Measurements from ENCODE around the gene SHROOM3. TPM values are rescaled to one million over a fixed set of nuclear protein-coding genes. Genes with fewer than 3 reads are reported as not detected.

SHROOM3 gene
- total and polyA plus RNA-seq, 2 of the 13 experiments (the other 11 are each of a cell fraction or from before 2014, with no cell fraction given) = 0.01 TPM; not detected in 1

DNA sequence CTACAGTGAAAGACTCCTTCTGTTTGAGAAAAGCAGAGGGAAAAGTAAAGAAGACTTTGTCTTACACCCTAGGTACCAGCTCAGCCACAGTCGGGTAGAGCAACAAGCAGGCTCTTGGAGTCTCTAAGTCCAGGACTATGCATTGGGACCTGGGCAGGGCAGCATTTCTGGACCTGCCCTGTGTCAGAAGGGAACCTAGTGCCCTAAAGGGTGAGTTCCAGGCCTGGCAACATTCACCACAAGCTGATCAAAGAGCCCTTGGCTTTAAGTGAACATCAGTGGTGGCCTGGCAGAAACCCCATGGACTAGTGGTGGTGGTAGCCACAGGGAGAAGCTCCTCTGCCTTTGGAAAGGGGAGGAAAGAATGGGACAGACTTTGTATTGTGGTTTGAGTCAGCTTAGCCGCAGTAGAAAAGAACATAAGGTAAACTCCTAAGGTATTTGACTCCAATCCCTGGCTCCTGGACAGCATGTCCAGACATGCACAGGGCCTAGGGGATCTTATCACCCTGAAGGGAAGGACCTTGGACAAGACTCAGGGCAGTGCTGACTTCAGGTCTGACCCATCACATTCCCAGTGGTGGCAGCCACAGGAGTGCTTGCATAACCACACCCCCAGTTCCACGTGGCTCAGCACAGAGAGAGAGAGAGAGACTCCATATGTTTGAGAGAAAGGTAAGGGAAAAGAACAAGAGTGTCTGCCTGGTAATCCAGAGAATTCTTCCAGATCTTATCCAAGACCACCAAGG is 46.7 kb upstream of the SHROOM3 start:
- Histone ChIP-seq H3K27me3 (ENCODE audit: control insufficient read depth in 1 of 2, insufficient read depth in 2 of 2, low read length in 2 of 2) (no peaks in the 10 kb centered on the region), H3K4me2 (ENCODE audit: low read depth, low read length) (peak overlapping the region; percentile 29; the same call in 1 of the 2 replicates), H3K79me2 (ENCODE audit: insufficient read depth, low read length) (no peaks in the 10 kb centered on the region), H3K9me3 (ENCODE audit: low read length) (no peaks in the 10 kb centered on the region; the same call in 1 of the 2 replicates), H2AFZ (ENCODE audit: low read length) (peak overlapping the region; percentile 56), H3K36me3 (replicated peaks in 1 of 2; ENCODE audit: control insufficient read depth in 1 of 2, insufficient read depth in 2 of 2, low read length in 2 of 2) (no peaks in the 10 kb centered on the region), H3K4me1 (ENCODE audit: insufficient read depth, low read length) (peaks cover 20% of the 10 kb centered on the region), H3K27ac (ENCODE audit: extremely low read length, insufficient read depth, low read length) (no peak overlapping the region), H3K4me3 (replicated peaks in 1 of 3; ENCODE audit: insufficient read depth in 1 of 3, low read depth in 2 of 3, low read length in 3 of 3) (no peak overlapping the region), H4K20me1 (ENCODE audit: insufficient read depth, low read length) (no peaks in the 10 kb centered on the region), H3K9ac (ENCODE audit: insufficient read depth, low read depth, low read length) (no peak overlapping the region)
- BruUV-seq (replicated peaks) = TSS peak; percentile 79
- in situ Hi-C loops (cut with HindIII; ENCODE audit: extremely low pct_ligation_motif_present, low pct_unique_long_range_greater_than_20kb) (no loop called here), intact Hi-C loops (cut with micrococcal nuclease; ENCODE audit: unreplicated experiment) (no loop called here)
- FAIRE-seq (no peak), ATAC-seq (peak; percentile 90), DNase-seq (ENCODE audit: low spot score) (peak; percentile 58)
- WGBS (ENCODE audit: low lambda C conversion rate) = 15% methylated on average over 2 of the region's 3 CpGs
- CTCF ChIA-PET (ENCODE audit: low intra/inter-chr PET ratio, low total read pairs) = no interaction called here
- POLR2A ChIA-PET = no interaction called here
- 0 out of 2 replicates have a peak, but pooled peaks have one; percentile 22 for TF ChIP-seq TFDP2 (CRISPR knock-in tag; IDR thresholded peaks at IDR 0.05)
- no peak for TF ChIP-seq ZNF549 (CRISPR knock-in tag; IDR thresholded peaks at IDR 0.05)
- TF ChIP-seq, protein P1, sequence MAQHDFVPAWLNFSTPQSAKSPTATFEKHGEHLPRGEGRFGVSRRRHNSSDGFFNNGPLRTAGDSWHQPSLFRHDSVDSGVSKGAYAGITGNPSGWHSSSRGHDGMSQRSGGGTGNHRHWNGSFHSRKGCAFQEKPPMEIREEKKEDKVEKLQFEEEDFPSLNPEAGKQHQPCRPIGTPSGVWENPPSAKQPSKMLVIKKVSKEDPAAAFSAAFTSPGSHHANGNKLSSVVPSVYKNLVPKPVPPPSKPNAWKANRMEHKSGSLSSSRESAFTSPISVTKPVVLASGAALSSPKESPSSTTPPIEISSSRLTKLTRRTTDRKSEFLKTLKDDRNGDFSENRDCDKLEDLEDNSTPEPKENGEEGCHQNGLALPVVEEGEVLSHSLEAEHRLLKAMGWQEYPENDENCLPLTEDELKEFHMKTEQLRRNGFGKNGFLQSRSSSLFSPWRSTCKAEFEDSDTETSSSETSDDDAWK (CRISPR knock-in tag; IDR thresholded peaks at IDR 0.05) = no peak
- TF ChIP-seq TOE1 (CRISPR knock-in tag; IDR thresholded peaks at IDR 0.05) = no peak
- TF ChIP-seq KDM5B (CRISPR knock-in tag; IDR thresholded peaks at IDR 0.05; ENCODE audit: borderline replicate concordance) = no peak
- TF ChIP-seq NFRKB (IDR thresholded peaks at IDR 0.05) = no peak
- TF ChIP-seq FUBP1 (CRISPR knock-in tag; IDR thresholded peaks at IDR 0.05; ENCODE audit: borderline replicate concordance) = no peak
- TF ChIP-seq BRF2 (CRISPR knock-in tag; IDR thresholded peaks at IDR 0.05) = no peak
- no peak for TF ChIP-seq DR1 (CRISPR knock-in tag; IDR thresholded peaks at IDR 0.05)
- no peak for TF ChIP-seq SIN3A (IDR thresholded peaks at IDR 0.05; ENCODE audit: borderline replicate concordance, low read depth, low read length)
- TF ChIP-seq, protein P2, sequence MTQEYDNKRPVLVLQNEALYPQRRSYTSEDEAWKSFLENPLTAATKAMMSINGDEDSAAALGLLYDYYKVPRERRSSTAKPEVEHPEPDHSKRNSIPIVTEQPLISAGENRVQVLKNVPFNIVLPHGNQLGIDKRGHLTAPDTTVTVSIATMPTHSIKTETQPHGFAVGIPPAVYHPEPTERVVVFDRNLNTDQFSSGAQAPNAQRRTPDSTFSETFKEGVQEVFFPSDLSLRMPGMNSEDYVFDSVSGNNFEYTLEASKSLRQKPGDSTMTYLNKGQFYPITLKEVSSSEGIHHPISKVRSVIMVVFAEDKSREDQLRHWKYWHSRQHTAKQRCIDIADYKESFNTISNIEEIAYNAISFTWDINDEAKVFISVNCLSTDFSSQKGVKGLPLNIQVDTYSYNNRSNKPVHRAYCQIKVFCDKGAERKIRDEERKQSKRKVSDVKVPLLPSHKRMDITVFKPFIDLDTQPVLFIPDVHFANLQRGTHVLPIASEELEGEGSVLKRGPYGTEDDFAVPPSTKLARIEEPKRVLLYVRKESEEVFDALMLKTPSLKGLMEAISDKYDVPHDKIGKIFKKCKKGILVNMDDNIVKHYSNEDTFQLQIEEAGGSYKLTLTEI (CRISPR knock-in tag; conservative IDR thresholded peaks at IDR 0.05) = no peak
- no peak for TF ChIP-seq FOXK2 (IDR thresholded peaks at IDR 0.05)
- TF ChIP-seq ZNF780A (CRISPR knock-in tag; IDR thresholded peaks at IDR 0.05) = no peak
- TF ChIP-seq PAWR (CRISPR knock-in tag; IDR thresholded peaks at IDR 0.05; ENCODE audit: borderline replicate concordance) = no peak
- TF ChIP-seq TP53 (CRISPR knock-in tag; conservative IDR thresholded peaks at IDR 0.05) = peak; percentile 99
- 0 out of 2 replicates have a peak, but pooled peaks have one; percentile 32 for TF ChIP-seq CEBPG (CRISPR knock-in tag; IDR thresholded peaks at IDR 0.05)

Data from HepG2 (cell line).